GM21526 (cell line): ENCODE results near the gene TSPAN17.

Source experiments
- ATAC-seq: cut with Tn5 transposase; IDR thresholded peaks from one replicate; pipeline ENCODE4 v1.9.1; 2021; ENCODE audit warnings: moderate library complexity; ENCODE audit not compliant: unreplicated experiment, low FRiP score

TSPAN17 gene, protein sequence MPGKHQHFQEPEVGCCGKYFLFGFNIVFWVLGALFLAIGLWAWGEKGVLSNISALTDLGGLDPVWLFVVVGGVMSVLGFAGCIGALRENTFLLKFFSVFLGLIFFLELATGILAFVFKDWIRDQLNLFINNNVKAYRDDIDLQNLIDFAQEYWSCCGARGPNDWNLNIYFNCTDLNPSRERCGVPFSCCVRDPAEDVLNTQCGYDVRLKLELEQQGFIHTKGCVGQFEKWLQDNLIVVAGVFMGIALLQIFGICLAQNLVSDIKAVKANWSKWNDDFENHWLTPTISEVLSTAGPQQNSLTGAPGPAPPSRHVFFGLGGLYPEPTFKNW

DNA sequence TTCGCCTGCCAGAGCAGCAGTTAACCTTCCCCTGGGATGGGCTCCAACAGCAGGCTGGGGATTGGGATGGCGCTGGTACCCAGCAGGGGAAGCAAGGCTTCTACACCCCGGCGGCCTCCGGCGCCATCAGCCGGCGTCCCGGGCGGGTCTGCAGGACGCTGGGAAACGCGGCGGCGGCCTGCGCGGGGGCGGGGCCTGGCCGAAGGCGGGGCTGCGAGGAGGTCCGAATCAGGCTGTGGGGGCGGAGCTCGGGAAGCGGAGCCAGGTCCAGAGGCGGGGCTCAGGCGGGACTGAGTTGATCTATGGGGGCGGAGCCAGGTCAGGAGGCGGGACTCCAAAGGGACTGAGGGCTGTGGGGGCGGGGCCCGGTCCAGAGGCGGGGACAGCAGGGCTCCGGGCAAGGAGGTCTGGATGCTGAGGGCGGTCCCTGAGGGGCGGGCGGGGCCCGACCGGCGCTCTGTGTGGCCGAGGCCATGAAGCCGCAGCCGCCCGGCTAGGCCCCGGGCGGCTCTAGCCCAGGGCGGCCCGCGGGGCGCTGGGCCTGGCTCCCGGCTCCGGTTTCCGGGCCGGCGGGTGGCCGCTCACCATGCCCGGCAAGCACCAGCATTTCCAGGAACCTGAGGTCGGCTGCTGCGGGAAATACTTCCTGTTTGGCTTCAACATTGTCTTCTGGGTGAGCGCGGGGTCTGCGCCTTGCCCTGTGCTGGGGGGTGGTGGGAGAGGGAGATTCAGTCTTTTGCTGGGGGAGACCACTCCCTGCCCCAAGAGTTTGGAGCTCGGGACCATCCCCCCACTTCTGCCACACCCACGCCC, at the start of gene TSPAN17:
Gene TSPAN17 (plus strand): TSS at position 455 of the 813 bp plus-strand sequence. CDS start 132 bp downstream, at position 587.
- ATAC-seq = peak; percentile 88

DNA sequence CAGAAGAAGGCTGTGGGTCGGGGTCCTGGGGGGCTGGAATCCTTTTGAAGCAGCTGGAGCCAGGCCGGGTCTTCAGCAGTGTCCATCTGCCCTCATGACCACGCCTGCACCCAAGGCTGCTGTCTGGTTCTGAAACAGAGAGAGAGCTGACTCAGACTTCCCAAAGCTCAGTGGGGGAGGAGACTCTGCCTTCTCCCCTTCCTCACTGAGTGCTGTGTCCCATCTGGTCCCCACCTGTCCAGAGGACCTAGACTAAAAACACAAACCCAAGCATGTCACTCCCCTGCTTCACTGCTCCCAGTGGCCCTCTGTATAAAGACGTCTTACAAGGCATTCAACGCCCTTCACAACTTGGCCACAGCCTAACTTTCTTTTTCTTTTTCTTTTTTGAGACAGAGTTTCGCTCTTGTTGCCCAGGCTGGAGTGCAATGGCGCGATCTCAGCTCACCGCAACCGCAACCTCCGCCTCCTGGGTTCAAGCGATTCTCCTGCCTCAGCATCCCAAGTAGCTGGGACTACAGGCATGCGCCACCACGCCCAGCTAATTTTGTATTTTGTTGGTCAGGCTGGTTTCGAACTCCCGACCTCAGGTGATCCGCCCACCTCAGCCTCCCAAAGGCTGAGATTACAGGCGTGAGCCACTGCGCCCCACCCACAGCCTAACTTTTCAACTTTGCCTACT, 47.4 kb upstream of the TSPAN17 start:
- ATAC-seq = peak; percentile 44

DNA sequence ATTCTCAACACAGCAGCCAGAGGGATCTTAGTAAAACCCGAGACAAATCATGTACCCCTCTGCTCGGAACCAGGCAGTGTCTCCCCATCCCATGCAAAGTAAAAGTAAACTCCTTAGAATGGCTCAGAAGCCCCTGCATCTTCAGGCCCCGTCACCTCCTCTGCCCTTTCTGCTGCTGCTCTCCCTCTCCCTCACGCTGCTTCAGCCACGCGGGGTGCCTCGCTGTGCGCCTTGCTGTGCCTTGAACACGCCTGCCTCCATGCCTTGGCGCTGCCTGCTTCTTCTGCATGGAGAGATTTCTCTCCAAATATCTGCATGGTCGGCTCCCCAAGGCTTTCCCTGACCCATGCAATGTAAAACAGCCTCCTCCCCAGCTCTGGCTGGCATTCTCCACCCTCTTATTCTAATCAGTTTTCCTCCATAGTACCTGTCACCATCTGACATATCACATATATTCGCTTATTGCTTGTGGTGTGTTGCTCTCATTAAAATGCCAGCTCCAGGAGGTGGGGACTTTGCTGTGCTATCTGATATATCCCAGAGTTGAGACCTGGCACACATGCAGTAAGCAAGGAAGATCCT, 45.3 kb upstream of the TSPAN17 start:
- ATAC-seq = no peak

DNA sequence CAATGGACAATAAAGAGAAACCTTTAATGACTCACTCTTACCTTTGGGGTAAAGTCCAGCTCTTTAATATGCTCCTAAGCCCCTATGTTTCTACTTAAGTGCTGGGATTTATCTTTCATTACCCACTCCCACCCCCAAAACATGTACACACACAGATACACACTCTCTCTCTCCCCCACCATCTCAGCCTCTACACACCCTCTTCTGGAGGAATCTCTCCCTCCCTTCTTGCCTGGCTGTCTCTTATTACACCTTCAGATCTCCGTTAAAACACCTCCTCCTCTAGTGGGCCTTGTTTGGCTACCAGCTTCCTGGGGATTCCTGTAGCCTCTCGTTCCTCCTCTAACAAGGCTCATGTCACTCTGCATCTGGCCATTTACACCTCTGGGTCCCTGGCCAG, 44.2 kb upstream of the TSPAN17 start:
- ATAC-seq = no peak

DNA sequence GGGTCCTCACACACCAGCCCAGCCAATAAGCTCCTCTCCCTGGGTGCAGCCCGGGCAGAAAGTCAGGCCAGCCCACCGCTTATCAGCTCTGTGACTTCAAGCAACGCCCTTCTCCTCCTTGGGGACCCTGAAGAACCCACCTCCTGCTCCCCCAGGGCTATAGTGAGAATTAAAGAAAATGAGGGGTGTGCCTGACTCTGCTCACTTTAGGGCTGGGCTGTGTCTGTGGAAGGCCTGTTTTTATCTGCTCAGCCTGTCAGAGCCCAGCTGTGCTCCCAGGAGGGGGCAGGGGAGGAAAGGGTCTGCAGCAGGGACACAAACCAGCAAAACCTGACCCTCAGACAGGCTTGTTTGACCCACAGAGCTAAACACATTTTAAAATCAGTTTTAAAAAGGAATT, 41.3 kb upstream of the TSPAN17 start:
- ATAC-seq = no peak

DNA sequence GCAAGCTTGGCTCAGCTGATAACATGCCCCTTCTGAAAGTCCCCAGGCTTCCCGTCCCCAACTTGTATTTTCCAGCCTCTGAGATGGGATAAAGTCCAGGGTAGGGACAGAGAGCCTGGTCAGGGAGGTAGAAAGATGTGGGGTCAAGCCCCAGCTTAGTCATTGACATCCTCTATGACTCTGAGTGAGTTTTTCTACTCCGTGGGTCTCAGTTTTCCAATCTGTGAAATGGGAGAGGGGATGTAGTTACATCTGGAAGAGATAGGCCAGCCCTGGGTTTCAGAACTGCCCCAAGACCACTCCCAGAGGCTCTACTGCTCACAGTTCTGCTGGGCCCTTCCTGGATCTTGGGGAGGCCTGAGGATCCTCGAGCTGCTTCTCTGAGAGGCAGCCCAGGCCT, 40.4 kb upstream of the TSPAN17 start:
- ATAC-seq = no peak

DNA sequence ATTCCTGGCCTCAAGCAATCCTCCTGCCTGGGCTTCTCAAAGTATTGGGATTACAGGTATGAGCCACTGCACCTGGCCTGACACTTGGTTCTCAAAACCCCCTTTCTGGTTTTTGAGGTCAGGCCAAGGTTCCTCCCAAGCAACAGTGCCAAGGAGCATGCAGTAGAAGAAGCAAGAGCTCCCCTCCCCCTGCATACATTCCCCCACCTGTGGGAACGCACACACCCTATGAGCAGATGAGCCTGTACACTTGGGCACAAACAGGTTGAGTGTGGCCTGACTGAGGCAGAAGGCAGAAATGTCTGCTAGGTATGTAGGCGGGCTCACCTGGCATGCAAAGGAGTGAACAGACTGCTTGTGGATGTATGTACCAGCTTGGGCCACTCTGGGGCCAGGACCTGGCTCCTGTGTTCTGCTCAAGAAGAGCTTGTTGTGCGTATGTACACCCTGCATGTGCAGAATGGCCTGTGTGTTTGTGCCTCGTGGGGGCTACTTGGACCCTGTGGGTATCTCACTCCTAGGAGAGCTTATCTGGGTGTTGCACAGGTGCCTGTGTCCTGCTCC, 39.1 kb upstream of the TSPAN17 start:
- no peak for ATAC-seq

DNA sequence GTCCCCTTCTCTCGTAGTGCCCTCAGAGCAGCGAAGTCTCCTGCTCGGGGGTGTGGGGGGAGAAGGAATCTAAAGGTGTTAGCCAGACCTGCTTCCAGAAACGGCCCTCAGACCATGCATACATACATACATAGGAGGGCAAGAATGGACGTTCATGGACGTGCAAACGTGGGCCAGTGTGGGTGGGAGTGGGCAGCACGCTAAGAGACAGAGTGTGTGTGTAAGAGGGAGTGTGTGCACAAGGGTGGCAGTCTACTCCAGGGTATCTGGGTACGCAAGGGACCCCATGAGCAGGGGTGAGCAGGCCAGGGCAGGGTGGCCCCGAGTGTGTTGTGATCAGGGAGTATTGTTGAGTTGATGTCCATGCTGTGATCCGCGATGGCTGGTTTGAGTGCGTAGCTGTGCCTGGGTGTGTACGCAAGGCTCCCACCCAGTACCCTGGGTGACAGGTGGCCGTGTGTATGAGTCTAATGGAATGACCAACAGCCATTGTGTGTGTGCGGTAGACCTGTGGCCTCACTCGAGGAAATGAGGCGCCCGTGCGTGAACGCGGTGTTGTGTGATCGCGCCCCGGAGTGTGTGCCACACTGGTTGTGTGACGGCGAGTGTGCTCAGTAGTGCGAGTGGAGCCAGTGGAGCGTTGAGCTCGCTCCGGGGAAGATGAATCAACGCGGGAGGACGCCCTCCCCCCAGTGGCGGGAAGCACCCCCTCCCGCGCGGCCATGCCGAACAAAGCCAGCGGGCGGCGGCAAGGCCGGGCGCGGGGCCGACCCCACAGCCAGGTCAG, 38.2 kb upstream of the TSPAN17 start:
- ATAC-seq = peak; percentile 13

DNA sequence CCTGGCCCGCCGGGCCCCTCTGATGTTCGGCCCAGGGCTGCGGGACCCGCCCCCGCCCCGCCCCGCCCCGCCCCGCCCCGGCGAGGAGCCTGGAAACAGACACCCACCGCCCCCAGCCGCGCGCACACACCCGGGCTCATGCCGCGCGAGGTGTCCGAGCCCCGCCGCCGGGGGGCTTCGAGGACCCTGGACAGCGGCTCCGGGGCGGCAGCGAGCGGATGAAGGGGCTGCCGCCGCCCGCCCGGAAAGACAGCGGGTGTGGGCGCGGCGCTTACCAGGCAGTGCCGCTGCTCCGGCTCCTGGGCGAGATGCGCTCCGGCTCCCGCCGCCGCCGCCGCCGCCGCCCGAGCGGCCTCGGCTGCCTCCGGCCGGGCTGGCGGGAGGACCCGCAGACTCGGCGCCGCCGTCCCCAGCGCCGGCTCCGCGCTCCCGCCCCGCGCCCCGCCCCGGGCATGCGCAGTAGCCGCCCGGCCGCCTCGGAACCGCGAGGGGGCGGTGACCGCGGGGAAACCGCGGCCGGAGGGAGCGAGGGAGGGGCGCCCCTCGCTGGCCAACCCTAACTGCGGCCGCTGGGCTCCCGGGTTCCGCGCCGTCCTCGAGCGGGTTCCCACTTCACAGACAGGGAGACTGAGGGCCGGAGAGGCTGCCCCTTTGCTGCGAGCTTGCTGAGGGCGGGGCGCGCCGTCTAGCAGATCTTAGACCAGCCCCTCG, 37.4 kb upstream of the TSPAN17 start, which contains the start of gene GPRIN1:
Gene GPRIN1 (minus strand): TSS at position 433 of the 711 bp plus-strand sequence. CDS start 10,322 bp downstream, outside the sequence.
- ATAC-seq = peak; percentile 54

DNA sequence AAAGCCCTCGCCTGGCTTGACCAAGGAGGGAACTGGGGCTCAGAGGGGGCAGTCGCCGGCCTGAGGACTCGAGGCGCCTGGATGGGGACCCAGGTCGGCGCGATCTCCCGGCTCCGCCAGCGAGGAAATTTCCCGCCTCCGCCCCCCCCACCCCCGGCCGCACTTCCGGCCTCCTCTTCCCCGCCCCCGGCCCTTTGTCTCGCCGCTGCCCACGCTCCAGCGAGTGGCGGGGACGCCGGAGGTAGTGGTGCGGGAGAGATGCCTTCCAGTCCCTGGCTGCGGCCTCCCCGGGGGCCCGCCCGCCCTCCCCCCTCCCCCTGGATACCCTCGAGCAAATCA, 36.9 kb upstream of the TSPAN17 start:
- no peak for ATAC-seq

DNA sequence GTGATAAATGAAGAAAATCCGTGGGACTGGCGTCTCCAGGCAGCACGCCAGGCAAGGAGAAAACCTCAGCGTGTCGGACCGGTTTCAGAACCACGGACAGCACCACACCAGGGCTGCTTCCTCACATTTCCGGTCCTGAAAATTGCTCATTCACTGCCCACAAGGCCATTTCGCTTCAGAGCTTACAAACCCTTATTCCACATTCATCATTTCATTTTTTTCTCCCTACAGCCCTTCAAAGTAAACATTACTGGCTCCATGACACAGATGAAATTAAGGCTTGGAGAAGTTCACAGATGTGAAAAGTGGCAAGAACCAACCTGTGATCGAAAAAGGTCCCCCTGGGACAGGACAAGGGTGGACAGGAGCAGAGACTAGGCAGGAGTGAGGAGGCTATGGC, 35.8 kb upstream of the TSPAN17 start:
- ATAC-seq = no peak

DNA sequence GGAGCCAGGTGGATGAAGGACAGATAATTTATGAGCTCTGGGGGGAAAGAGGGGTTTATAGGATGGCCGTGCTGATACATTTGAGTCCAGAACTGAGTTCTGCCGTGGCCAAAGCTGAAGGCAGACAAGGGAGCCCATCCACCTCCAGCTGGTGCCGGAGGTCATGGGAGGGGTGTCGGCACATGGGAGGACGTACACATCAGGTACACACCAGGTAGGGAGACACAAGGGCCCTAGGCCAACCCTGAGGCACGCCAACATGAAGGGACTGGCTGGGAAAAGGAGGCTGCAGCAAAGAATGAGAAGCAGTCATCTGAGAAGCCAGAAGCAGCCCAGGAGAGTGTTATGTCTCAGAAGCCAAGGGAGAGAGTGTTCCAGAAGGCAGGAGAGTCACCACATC, 35.3 kb upstream of the TSPAN17 start:
- no peak for ATAC-seq

DNA sequence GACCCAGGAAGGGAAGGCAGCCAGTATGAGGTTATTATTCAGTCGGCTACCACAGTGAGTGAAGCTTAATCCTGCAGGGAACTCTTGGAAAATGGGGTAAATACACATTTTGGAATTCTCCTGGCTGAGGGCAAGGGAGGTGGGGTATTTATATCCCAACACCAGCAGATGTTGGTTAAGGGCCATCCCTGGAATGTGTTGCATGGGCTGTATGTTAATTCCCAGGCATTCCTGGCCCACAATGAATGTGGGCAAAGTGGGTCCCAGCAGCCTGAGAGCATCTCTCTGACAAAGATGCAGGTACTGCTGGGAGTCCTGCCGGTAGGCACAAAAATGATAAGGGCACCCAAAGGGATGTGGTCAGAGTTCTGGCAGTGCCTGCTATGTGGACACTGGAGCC, 34.4 kb upstream of the TSPAN17 start:
- ATAC-seq = no peak

DNA sequence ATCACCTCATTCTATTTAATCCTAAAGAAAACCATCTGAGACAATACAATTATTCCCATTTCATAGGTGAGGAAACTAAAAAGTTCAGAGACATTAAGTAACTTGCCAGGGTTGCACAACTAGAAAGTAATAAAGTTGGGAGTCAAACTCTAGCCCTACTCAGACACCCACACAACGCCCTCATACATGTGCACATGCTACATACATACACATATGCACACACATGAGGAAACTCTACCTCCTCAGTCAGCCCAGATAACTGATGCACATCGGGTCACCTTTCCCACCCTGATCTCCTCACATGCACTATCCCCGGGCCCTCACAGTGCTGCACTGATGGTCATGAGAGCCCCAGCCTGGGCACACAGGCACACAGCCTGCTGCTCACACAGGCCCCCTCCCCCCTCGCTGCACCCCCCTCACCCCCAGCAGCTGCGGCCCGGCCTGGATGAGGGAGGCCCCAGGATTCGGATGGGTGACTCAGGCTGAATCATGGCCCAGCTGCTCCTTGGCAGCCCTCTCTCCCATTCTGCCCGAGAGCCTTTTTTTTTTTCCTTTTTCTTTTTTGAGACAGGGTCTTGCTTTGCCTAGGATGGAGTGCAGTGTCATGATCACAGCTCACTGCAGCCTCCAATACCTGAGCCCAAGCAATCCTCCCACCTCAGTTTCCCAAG, 32.3 kb upstream of the TSPAN17 start:
- ATAC-seq = no peak

DNA sequence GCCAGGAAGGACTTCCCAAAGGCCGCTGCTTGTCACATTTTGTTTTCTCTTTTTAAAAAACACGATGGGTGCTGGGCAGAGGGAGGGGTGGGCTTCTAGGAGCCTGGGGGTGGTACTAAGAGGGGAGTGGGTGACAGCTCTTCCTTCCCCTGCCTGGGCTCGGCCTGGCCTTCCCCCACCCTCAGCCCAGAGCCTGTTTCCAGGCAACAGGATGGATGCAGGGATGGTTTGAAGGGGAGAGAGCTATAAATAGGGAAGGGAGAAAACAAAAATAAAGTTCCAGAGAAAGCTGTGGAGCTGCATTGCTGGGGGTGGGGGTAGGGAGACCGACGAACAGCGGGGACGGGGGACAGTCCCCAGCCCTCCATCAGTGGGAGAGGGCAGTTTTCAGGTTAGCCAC, 30.8 kb upstream of the TSPAN17 start:
- ATAC-seq = no peak

DNA sequence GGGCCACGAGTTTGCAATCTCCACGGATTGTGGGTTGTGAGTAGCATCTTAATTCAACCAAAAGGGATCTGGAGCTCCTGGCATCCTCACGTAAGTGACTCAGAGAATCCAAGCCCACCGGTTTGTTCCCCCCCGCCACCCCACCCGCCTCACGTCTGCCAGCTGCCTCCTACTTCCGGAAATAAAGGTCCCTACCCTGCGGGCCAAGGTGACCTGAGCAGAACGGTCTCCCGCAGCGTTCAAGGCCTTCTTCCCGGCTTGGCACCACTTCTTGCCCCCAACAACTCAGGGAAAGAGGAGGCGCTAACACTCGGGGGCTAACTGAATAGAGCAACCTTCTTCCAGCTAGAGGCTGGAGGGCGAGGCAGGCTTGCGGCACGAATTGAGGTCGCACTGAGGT, 28.5 kb upstream of the TSPAN17 start:
- no peak for ATAC-seq

DNA sequence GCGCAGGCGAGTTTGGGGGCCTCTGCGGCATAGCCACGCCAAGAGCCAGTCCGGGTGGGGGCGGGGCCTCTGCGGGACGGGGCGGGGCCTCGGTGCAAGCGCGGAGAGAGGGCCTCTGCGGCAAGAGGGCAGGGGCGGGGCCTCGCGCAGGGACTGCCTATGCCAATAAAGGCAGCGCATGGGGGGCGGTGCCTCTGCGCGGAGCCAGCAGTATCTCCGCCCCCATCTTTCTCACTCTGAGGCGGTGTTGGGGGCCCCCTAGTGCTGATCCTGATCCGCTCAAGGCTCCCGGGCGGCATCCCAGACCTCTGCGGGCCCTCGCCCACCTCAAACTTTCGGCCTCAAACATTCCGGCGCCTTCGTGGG, 28.1 kb upstream of the TSPAN17 start:
- peak; percentile 84 for ATAC-seq

DNA sequence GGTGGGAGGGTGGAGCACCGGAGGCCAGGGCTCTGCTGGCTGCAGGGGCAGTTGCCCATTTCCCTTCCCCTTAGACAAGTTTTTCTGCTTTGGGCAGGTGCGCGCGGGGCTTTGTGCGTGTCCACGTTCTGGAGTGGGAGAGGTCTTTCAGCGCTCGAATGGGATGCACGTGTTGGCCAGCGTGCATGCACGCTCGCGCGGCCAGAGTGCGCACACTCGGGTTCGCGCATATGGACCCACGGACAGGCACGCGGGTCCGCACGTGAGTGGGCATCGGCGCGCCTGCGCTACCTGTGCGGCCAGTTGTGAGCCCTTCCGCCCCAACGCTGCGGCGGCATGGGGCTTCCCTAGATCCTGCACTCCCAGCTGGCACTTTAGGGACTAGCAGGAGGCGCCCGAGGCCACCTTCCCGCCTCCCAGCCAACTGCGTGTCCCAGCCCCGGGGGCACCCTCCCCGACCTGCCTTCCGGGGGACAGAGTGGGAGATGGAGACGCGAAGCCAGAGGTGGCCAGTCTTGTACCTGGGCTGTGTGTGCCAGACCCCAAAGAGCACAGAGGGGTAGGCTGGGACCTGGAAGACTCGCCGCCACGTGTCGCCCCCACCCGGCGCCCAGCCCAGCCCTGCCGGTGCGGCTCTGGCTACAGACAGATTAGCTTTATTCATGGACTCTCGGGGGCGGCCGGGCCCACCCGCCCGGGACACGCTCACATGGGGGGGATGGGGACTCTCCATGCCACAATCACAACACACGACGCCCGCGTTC, 27.5 kb upstream of the TSPAN17 start:
- ATAC-seq = no peak
